Colonic mucosa (tissue), 4 donors: ENCODE results near the gene LCN2. TPM values are rescaled to one million over a fixed set of nuclear protein-coding genes. Genes with fewer than 3 reads are reported as not detected.

ENCODE experiments used
- DNase-seq: peaks from one replicate; pipeline ENCODE4 v3.0.0-alpha.2; 2020
- H3K27ac ChIP-seq: fragments of 200-600 bp; one replicate; pipeline ENCODE4 v1.8.0; 2021
- H3K27me3 ChIP-seq: fragments of 200-600 bp; one replicate; pipeline ENCODE4 v1.8.0; 2021
- H3K36me3 ChIP-seq: fragments of 200-600 bp; one replicate; pipeline ENCODE4 v1.8.0; 2021
- H3K4me1 ChIP-seq: fragments of 200-600 bp; one replicate; pipeline ENCODE4 v1.8.0; 2021; ENCODE audit warnings: mild to moderate bottlenecking
- H3K4me3 ChIP-seq: fragments of 200-600 bp; one replicate; pipeline ENCODE4 v1.8.0; 2021
- H3K9ac ChIP-seq, 2 donors: one replicate each; pipeline ENCODE4 v1.7.0; 2013; ENCODE audit warnings: control low read depth in 2 of 2, low read depth in 2 of 2, low read length in 2 of 2
- H3K9me3 ChIP-seq: fragments of 200-600 bp; one replicate; pipeline ENCODE4 v1.8.0; 2021
- intact Hi-C: fragments of 100-400 bp; cut with DNase I; formaldehyde crosslinking; loops from one replicate; pipeline ENCODE4 v1.14.1; 2022
- total RNA-seq, 2 donors: library from RNA; stranded (reverse); fragmentation: NEBNext Ultra II Directional in 1 of 2; extraction: Animal tissue kit (Norgen Biotek cat#: 25700) in 1 of 2; gene quantifications; one replicate each; pipeline ENCODE4 v1.2.1, GENCODE V29; 2021
- TF ChIP-seq, protein P1 (sequence below): fragments of 200-600 bp; IDR thresholded peaks from one replicate; pipeline ENCODE4 v1.8.0; 2022; ENCODE audit warnings: antibody characterized with exemption, mild to moderate bottlenecking
- donor health status: healthy.
- donor health status: DM: no; HTN: no; CAD: no.
- donor health status: DM: no; HTN: no; CAD: no.

The LCN2 gene
- total RNA-seq, 2 donors from 2014 or later, result 162 to 374 TPM

GRCh38 chr9:128168731-128169308, 19.6 kb downstream of the LCN2 start:
- no peak overlapping the region for H3K9ac ChIP-seq
- intact Hi-C loops, result no loop called here
- TF ChIP-seq, protein P1, sequence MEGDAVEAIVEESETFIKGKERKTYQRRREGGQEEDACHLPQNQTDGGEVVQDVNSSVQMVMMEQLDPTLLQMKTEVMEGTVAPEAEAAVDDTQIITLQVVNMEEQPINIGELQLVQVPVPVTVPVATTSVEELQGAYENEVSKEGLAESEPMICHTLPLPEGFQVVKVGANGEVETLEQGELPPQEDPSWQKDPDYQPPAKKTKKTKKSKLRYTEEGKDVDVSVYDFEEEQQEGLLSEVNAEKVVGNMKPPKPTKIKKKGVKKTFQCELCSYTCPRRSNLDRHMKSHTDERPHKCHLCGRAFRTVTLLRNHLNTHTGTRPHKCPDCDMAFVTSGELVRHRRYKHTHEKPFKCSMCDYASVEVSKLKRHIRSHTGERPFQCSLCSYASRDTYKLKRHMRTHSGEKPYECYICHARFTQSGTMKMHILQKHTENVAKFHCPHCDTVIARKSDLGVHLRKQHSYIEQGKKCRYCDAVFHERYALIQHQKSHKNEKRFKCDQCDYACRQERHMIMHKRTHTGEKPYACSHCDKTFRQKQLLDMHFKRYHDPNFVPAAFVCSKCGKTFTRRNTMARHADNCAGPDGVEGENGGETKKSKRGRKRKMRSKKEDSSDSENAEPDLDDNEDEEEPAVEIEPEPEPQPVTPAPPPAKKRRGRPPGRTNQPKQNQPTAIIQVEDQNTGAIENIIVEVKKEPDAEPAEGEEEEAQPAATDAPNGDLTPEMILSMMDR, result no peak
- H3K27me3 ChIP-seq, result no peaks in the 10 kb centered on the region
- H3K4me1 ChIP-seq, result no peaks in the 10 kb centered on the region
- H3K9me3 ChIP-seq, result no peaks in the 10 kb centered on the region
- H3K4me3 ChIP-seq, result no peak overlapping the region
- no peak overlapping the region for H3K27ac ChIP-seq
- no peak for DNase-seq
- H3K36me3 ChIP-seq, result peaks cover 8% of the 10 kb centered on the region

DNA sequence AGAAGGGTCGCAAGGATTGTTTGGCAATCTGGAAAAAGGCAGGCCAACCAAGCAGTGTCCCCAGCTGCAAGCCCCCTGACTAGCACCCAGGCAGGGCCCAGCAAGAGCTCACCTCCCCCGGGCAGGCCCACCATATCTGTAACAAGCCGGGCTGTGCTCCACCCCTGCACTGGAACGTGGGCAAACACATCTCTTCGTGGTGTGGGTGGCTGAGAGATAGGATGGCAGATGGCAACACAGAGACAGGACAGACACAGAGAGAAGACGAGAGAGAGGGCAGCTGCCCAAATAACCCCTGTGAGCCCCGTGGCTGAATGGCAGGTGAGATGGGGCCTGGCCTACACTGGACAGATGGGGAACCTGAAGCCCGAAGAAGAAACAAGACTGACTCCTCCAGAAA, 20.2 kb downstream of the LCN2 start:
- no peak overlapping the region for H3K27ac ChIP-seq
- no peak overlapping the region for H3K9ac ChIP-seq
- H3K4me1 ChIP-seq, result no peaks in the 10 kb centered on the region
- intact Hi-C loops, result no loop called here
- no peak for DNase-seq
- H3K9me3 ChIP-seq, result no peaks in the 10 kb centered on the region
- peaks cover 8% of the 10 kb centered on the region for H3K36me3 ChIP-seq
- no peak overlapping the region for H3K4me3 ChIP-seq
- no peaks in the 10 kb centered on the region for H3K27me3 ChIP-seq
- TF ChIP-seq, protein P1, result no peak

DNA sequence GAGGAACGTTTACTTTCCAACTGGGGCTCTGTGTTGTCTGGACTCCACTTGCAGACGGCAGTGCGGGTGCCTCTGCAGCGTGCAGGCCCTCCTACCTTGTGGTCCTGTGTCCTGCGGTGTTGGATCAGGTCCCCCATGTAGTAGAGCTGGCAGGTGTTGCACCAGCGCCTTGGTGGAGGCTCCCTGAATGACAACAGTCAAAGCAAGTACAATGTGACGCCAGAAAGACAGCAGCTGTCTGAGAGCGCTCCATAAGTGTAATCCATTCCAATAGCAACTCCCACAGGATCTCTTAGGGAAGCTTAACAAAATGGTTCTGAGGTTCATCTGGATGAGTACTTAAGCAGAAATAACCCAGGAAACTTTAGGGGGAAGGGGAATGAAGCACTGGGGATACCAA, 20.7 kb downstream of the LCN2 start:
- Histone ChIP-seq H3K36me3 (peaks cover 8% of the 10 kb centered on the region), H3K9ac (no peak overlapping the region), H3K4me3 (no peak overlapping the region), H3K27ac (no peak overlapping the region), H3K4me1 (no peaks in the 10 kb centered on the region), H3K27me3 (no peaks in the 10 kb centered on the region), H3K9me3 (no peaks in the 10 kb centered on the region)
- TF ChIP-seq, protein P1, result no peak
- no peak for DNase-seq
- intact Hi-C loops, result no loop called here

- intact Hi-C loops, result no loop called here
- H3K27ac ChIP-seq, result no peak overlapping the region
- H3K36me3 ChIP-seq, result peaks cover 11% of the 10 kb centered on the region
- H3K4me1 ChIP-seq, result no peaks in the 10 kb centered on the region
- no peak overlapping the region for H3K4me3 ChIP-seq
- no peak overlapping the region for H3K9ac ChIP-seq
- H3K9me3 ChIP-seq, result no peaks in the 10 kb centered on the region
- TF ChIP-seq, protein P1, result no peak
- no peaks in the 10 kb centered on the region for H3K27me3 ChIP-seq
- DNase-seq, result no peak
These were observed 24.8 kb downstream of the LCN2 start for GRCh38 chr9:128174062-128174461.

GRCh38 chr9:128175102-128175563, 25.9 kb downstream of the LCN2 start:
- no peaks in the 10 kb centered on the region for H3K27me3 ChIP-seq
- TF ChIP-seq, protein P1, result no peak
- no peak overlapping the region for H3K9ac ChIP-seq
- no peaks in the 10 kb centered on the region for H3K4me1 ChIP-seq
- H3K27ac ChIP-seq, result no peak overlapping the region
- intact Hi-C loops, result no loop called here
- H3K36me3 ChIP-seq, result peaks cover 13% of the 10 kb centered on the region
- no peak overlapping the region for H3K4me3 ChIP-seq
- DNase-seq, result no peak
- no peaks in the 10 kb centered on the region for H3K9me3 ChIP-seq
